Endodermal cell (in vitro differentiated cells): ENCODE data around the gene RSF1. TPM values are rescaled to one million over a fixed set of nuclear protein-coding genes. Genes with fewer than 3 reads are reported as not detected.
A peak's percentile ranks its signal among the peaks of the same experiment; 100 is the strongest.

Experiments used
- DNase-seq: peaks from one replicate; pipeline ENCODE4 v3.0.0-alpha.2; 2017
- H3K27ac ChIP-seq: 2 replicates; pipeline ENCODE4 v1.5.1; 2013; ENCODE audit warnings: mild to moderate bottlenecking, low read depth, low read length, moderate library complexity
- H3K27me3 ChIP-seq: 2 replicates; pipeline ENCODE4 v1.6.1; 2013; ENCODE audit warnings: mild to moderate bottlenecking, low read length, moderate library complexity; ENCODE audit not compliant: insufficient read depth, control insufficient read depth, poor library complexity, severe bottlenecking
- H3K36me3 ChIP-seq: 2 replicates; pipeline ENCODE4 v1.7.0; 2013; ENCODE audit warnings: mild to moderate bottlenecking, low read length, moderate library complexity; ENCODE audit not compliant: control insufficient read depth, insufficient read depth
- H3K4me1 ChIP-seq: one replicate; pipeline ENCODE4 v1.7.0; 2013; ENCODE audit warnings: low read length; ENCODE audit not compliant: control insufficient read depth, insufficient read depth
- H3K4me3 ChIP-seq: 2 replicates; pipeline ENCODE4 v1.5.1; 2013; ENCODE audit warnings: mild to moderate bottlenecking, low read length, moderate library complexity
- H3K9ac ChIP-seq: 2 replicates; pipeline ENCODE4 v1.6.1; 2013; ENCODE audit warnings: mild to moderate bottlenecking, low read length, moderate library complexity; ENCODE audit not compliant: poor library complexity, severe bottlenecking; ENCODE audit errors: extremely low read depth
- H3K9me3 ChIP-seq: 2 replicates; pipeline ENCODE4 v1.6.1; 2013; ENCODE audit warnings: mild to moderate bottlenecking, low read length, moderate library complexity; ENCODE audit not compliant: control insufficient read depth
- H3K27ac Mint-ChIP-seq: 2 replicates; pipeline ENCODE4 v1.8.0; 2020; ENCODE audit warnings: mixed read lengths
- H3K27me3 Mint-ChIP-seq: 2 replicates; pipeline ENCODE4 v1.8.0; 2021; ENCODE audit warnings: mild to moderate bottlenecking, mixed read lengths; ENCODE audit not compliant: insufficient read depth
- H3K36me3 Mint-ChIP-seq: 2 replicates; pipeline ENCODE4 v1.8.0; 2020; ENCODE audit warnings: low read depth, mixed read lengths
- H3K4me1 Mint-ChIP-seq: 2 replicates; pipeline ENCODE4 v1.8.0; 2020; ENCODE audit warnings: mixed read lengths
- H3K4me3 Mint-ChIP-seq: 2 replicates; pipeline ENCODE4 v1.8.0; 2020; ENCODE audit warnings: mild to moderate bottlenecking, moderate library complexity, mixed read lengths
- H3K9me3 Mint-ChIP-seq: 2 replicates; pipeline ENCODE4 v1.8.0; 2020; ENCODE audit warnings: mild to moderate bottlenecking, mixed read lengths
- CTCF ChIP-seq: fragments of 200-600 bp; sonication (generic); conservative IDR thresholded peaks from 2 replicates; pipeline ENCODE4 v1.5.0; 2021; ENCODE audit warnings: antibody characterized with exemption, mild to moderate bottlenecking
- WGBS, 2 experiments: methylation state at CpG; one replicate each; pipeline versions ENCODE4 v1.1.5 to v1.1.7; 2013; ENCODE audit warnings: missing lambda C conversion rate in 2 of 2, mixed read lengths in 1 of 2; ENCODE audit not compliant: insufficient coverage in 1 of 2, insufficient read length in 1 of 2; 5-methylcytosine and 5-hydroxymethylcytosine counted together
- total RNA-seq, 2 donors: library from RNA; stranded (reverse); fragmentation: NEBNext Ultra II Directional in 1 of 2; extraction: Animal tissue kit (Norgen Biotek cat#: 25700) in 1 of 2; gene quantifications; 2 replicates in 1 of 2; 3 replicates in 1 of 2; pipeline ENCODE4 v1.2.1, GENCODE V29; 2021

Gene RSF1
- total RNA-seq, 2 donors from 2014 or later, result 69.3 to 71.0 TPM

- H3K27me3 Mint-ChIP-seq, result no peaks in the 10 kb centered on the region
- peaks cover 52% of the 10 kb centered on the region for H3K36me3 ChIP-seq
- H3K4me1 ChIP-seq, result no peaks in the 10 kb centered on the region
- no peak overlapping the region for H3K27ac ChIP-seq
- no peak overlapping the region for H3K4me3 ChIP-seq
- H3K27ac Mint-ChIP-seq, result no peak overlapping the region
- TF ChIP-seq CTCF, result no peak
- H3K9me3 ChIP-seq, result no peaks in the 10 kb centered on the region
- no peaks in the 10 kb centered on the region for H3K9me3 Mint-ChIP-seq
- no peaks in the 10 kb centered on the region for H3K4me1 Mint-ChIP-seq
- WGBS, 2 experiments, result 100% methylated on average over 1 to 4 of the region's 4 CpGs
- H3K27me3 ChIP-seq, result no peaks in the 10 kb centered on the region
- DNase-seq, result no peak
- H3K36me3 Mint-ChIP-seq, result peaks cover 48% of the 10 kb centered on the region
- no peak overlapping the region for H3K9ac ChIP-seq
- no peak overlapping the region for H3K4me3 Mint-ChIP-seq
Observed at GRCh38 chr11:77630157-77630710, 190.3 kb downstream of the RSF1 start.

GRCh38 chr11:77619576-77620198, 200.8 kb downstream of the RSF1 start:
- no peaks in the 10 kb centered on the region for H3K4me1 Mint-ChIP-seq
- Histone ChIP-seq H3K4me3 (no peak overlapping the region), H3K4me1 (no peaks in the 10 kb centered on the region), H3K27ac (no peak overlapping the region), H3K36me3 (peaks cover 70% of the 10 kb centered on the region), H3K27me3 (no peaks in the 10 kb centered on the region), H3K9ac (no peak overlapping the region), H3K9me3 (no peaks in the 10 kb centered on the region)
- TF ChIP-seq CTCF, result peak; percentile 88
- H3K27me3 Mint-ChIP-seq, result no peaks in the 10 kb centered on the region
- peaks cover 62% of the 10 kb centered on the region for H3K36me3 Mint-ChIP-seq
- H3K9me3 Mint-ChIP-seq, result no peaks in the 10 kb centered on the region
- DNase-seq, result peak; percentile 45
- H3K27ac Mint-ChIP-seq, result no peak overlapping the region
- 92 to 100% methylated on average over 1 to 3 of the region's 3 CpGs for WGBS, 2 experiments
- H3K4me3 Mint-ChIP-seq, result no peak overlapping the region

GRCh38 chr11:77617892-77618291, 202.6 kb downstream of the RSF1 start:
- Mint-ChIP-seq H3K36me3 (peaks cover 59% of the 10 kb centered on the region), H3K9me3 (no peaks in the 10 kb centered on the region), H3K27ac (no peak overlapping the region), H3K4me3 (no peak overlapping the region), H3K4me1 (no peaks in the 10 kb centered on the region), H3K27me3 (no peaks in the 10 kb centered on the region)
- no peak overlapping the region for H3K4me3 ChIP-seq
- H3K4me1 ChIP-seq, result no peaks in the 10 kb centered on the region
- TF ChIP-seq CTCF, result no peak
- peaks cover 76% of the 10 kb centered on the region for H3K36me3 ChIP-seq
- DNase-seq, result no peak
- H3K9ac ChIP-seq, result no peak overlapping the region
- WGBS, 2 experiments, result 76 to 88% methylated on average over 1 to 2 of the region's 3 CpGs
- no peak overlapping the region for H3K27ac ChIP-seq
- no peaks in the 10 kb centered on the region for H3K9me3 ChIP-seq
- H3K27me3 ChIP-seq, result no peaks in the 10 kb centered on the region
